H9 (cell line): ENCODE results near the gene WDR48. TPM values are rescaled to one million over a fixed set of nuclear protein-coding genes. Genes with fewer than 3 reads are reported as not detected.

ENCODE experiments used
- DNase-seq: peaks from one replicate; pipeline ENCODE4 v3.0.0-alpha.2; 2017
- H2AFZ ChIP-seq: one replicate; pipeline ENCODE4 v1.6.1; 2013; ENCODE audit warnings: mild to moderate bottlenecking, low read length, control low read depth, moderate library complexity
- H2AK5ac ChIP-seq: 2 replicates; pipeline ENCODE4 v1.6.1; 2013; ENCODE audit warnings: low read length, control low read depth, mixed read lengths; ENCODE audit not compliant: insufficient read length
- H2BK120ac ChIP-seq: one replicate; pipeline ENCODE4 v1.6.1; 2013; ENCODE audit warnings: low read depth, mild to moderate bottlenecking, low read length, control low read depth, inconsistent platforms; ENCODE audit not compliant: poor library complexity, severe bottlenecking
- H2BK12ac ChIP-seq: 2 replicates; pipeline ENCODE4 v1.6.1; 2013; ENCODE audit warnings: low read length, control low read depth, mixed read lengths, low read depth; ENCODE audit not compliant: insufficient read length
- H2BK15ac ChIP-seq: 2 replicates; pipeline ENCODE4 v1.6.1; 2013; ENCODE audit warnings: low read depth, low read length, control low read depth
- H2BK20ac ChIP-seq: one replicate; pipeline ENCODE4 v1.6.1; 2013; ENCODE audit warnings: low read depth, mild to moderate bottlenecking, low read length, control low read depth, inconsistent platforms; ENCODE audit not compliant: poor library complexity, severe bottlenecking
- H2BK5ac ChIP-seq: 2 replicates; pipeline ENCODE4 v1.6.1; 2013; ENCODE audit warnings: low read length, control low read depth, mixed read lengths; ENCODE audit not compliant: insufficient read length
- H3K14ac ChIP-seq: 2 replicates; pipeline ENCODE4 v1.6.1; 2013; ENCODE audit warnings: low read length, control low read depth; ENCODE audit not compliant: insufficient read depth
- H3K18ac ChIP-seq: 2 replicates; pipeline ENCODE4 v1.6.1; 2013; ENCODE audit warnings: low read depth, mild to moderate bottlenecking, mixed read lengths, low read length, control low read depth; ENCODE audit not compliant: insufficient read length
- H3K23ac ChIP-seq: 2 replicates; pipeline ENCODE4 v1.6.1; 2013; ENCODE audit warnings: low read length, control low read depth, mixed read lengths, low read depth; ENCODE audit not compliant: insufficient read length
- H3K23me2 ChIP-seq: 2 replicates; pipeline ENCODE4 v1.6.1; 2013; ENCODE audit warnings: low read depth, mild to moderate bottlenecking, mixed read lengths, low read length, control low read depth; ENCODE audit not compliant: insufficient read length, poor library complexity, severe bottlenecking
- H3K27ac ChIP-seq: 2 replicates; pipeline ENCODE4 v1.5.1; 2013; ENCODE audit warnings: low read length, control low read depth, mixed read lengths, low read depth; ENCODE audit not compliant: insufficient read length
- H3K27me3 ChIP-seq: 2 replicates; pipeline ENCODE4 v1.6.1; 2013; ENCODE audit warnings: low read length, control low read depth, inconsistent platforms; ENCODE audit not compliant: insufficient read depth
- H3K4ac ChIP-seq: 2 replicates; pipeline ENCODE4 v1.6.1; 2013; ENCODE audit warnings: low read depth, mild to moderate bottlenecking, control low read depth, inconsistent platforms, low read length, moderate library complexity
- H3K4me1 ChIP-seq: 2 replicates; pipeline ENCODE4 v1.6.1; 2013; ENCODE audit warnings: low read length, control low read depth, inconsistent platforms; ENCODE audit not compliant: insufficient read depth
- H3K4me2 ChIP-seq: 2 replicates; pipeline ENCODE4 v1.6.1; 2013; ENCODE audit warnings: low read length, control low read depth, mixed read lengths; ENCODE audit not compliant: insufficient read length, insufficient read depth
- H3K56ac ChIP-seq: 2 replicates; pipeline ENCODE4 v1.6.1; 2013; ENCODE audit warnings: low read depth, mild to moderate bottlenecking, mixed read lengths, low read length, control low read depth; ENCODE audit not compliant: insufficient read length
- H3K79me1 ChIP-seq: 2 replicates; pipeline ENCODE4 v1.6.1; 2013; ENCODE audit warnings: low read depth, mild to moderate bottlenecking, moderate library complexity, low read length, control low read depth, inconsistent platforms; ENCODE audit not compliant: insufficient read depth, poor library complexity, severe bottlenecking
- H3K79me2 ChIP-seq: 2 replicates; pipeline ENCODE4 v1.6.1; 2013; ENCODE audit warnings: low read length, control low read depth, inconsistent platforms; ENCODE audit not compliant: insufficient read depth
- H3K9ac ChIP-seq: 2 replicates; pipeline ENCODE4 v1.6.1; 2013; ENCODE audit warnings: low read length, control low read depth, mixed read lengths; ENCODE audit not compliant: insufficient read length; ENCODE audit errors: extremely low read depth
- H3K9me3 ChIP-seq: one replicate; pipeline ENCODE4 v1.6.1; 2013; ENCODE audit warnings: low read depth, low read length, inconsistent platforms; ENCODE audit not compliant: control insufficient read depth
- H3T11ph ChIP-seq: one replicate; pipeline ENCODE4 v1.6.1; 2013; ENCODE audit warnings: mild to moderate bottlenecking, low read length, control low read depth, inconsistent platforms
- H4K20me1 ChIP-seq: one replicate; pipeline ENCODE4 v1.6.1; 2013; ENCODE audit not compliant: control insufficient read depth, insufficient read length, insufficient read depth
- H4K5ac ChIP-seq: 2 replicates; pipeline ENCODE4 v1.6.1; 2013; ENCODE audit warnings: low read depth, mild to moderate bottlenecking, mixed read lengths, low read length, control low read depth; ENCODE audit not compliant: insufficient read length
- H4K8ac ChIP-seq: replicated peaks from 2 replicates; pipeline ENCODE4 v1.6.1; 2013; ENCODE audit warnings: low read length, control low read depth, mixed read lengths, low read depth; ENCODE audit not compliant: insufficient read length
- H4K91ac ChIP-seq: 2 replicates; pipeline ENCODE4 v1.6.1; 2013; ENCODE audit warnings: low read depth, mild to moderate bottlenecking, moderate library complexity, mixed read lengths, low read length, control low read depth; ENCODE audit not compliant: insufficient read length
- H3K27ac Mint-ChIP-seq, 3 experiments: 2 replicates in 2 of 3; 3 replicates in 1 of 3; pipeline ENCODE4 v1.8.0; 2020 to 2021; ENCODE audit warnings: mixed read lengths in 3 of 3, mild to moderate bottlenecking in 1 of 3, moderate library complexity in 1 of 3
- H3K27me3 Mint-ChIP-seq: 2 replicates; pipeline ENCODE4 v1.8.0; 2021; ENCODE audit warnings: low read depth, mild to moderate bottlenecking, moderate library complexity, mixed read lengths
- H3K36me3 Mint-ChIP-seq, 3 experiments: 2 replicates in 2 of 3; 3 replicates in 1 of 3; pipeline ENCODE4 v1.8.0; 2020 to 2021; ENCODE audit warnings: low read depth in 3 of 3, mixed read lengths in 3 of 3; ENCODE audit not compliant: insufficient read depth in 1 of 3
- H3K4me1 Mint-ChIP-seq, 2 experiments: 2 replicates each; pipeline ENCODE4 v1.8.0; 2020; ENCODE audit warnings: mixed read lengths in 2 of 2
- H3K4me3 Mint-ChIP-seq, 2 experiments: 2 replicates in 1 of 2; 3 replicates in 1 of 2; pipeline ENCODE4 v1.8.0; 2020 to 2021; ENCODE audit warnings: mild to moderate bottlenecking in 2 of 2, mixed read lengths in 2 of 2, moderate library complexity in 1 of 2
- H3K9me3 Mint-ChIP-seq, 2 experiments: 2 replicates in 1 of 2; 3 replicates in 1 of 2; pipeline ENCODE4 v1.8.0; 2020; ENCODE audit warnings: mild to moderate bottlenecking in 2 of 2, mixed read lengths in 2 of 2, moderate library complexity in 1 of 2
- WGBS: extraction: QIAGEN DNeasy Blood & Tissue Kit; methylation state at CpG from one replicate; pipeline ENCODE4 v1.1.7; 2013; ENCODE audit warnings: missing lambda C conversion rate, low lambda C conversion rate, mixed read lengths; ENCODE audit not compliant: insufficient read length; ENCODE audit errors: extremely low coverage; 5-methylcytosine and 5-hydroxymethylcytosine counted together
- total RNA-seq: library from RNA; stranded (reverse); gene quantifications from 2 replicates; pipeline ENCODE4 v1.2.1, GENCODE V29; 2021
- TF ChIP-seq, protein P1 (sequence below): fragments of 200-600 bp; sonication (generic); conservative IDR thresholded peaks from 3 replicates; pipeline ENCODE4 v1.8.0; 2021; ENCODE audit warnings: antibody characterized with exemption, mild to moderate bottlenecking

WDR48 gene
- total RNA-seq, 1 experiment from 2014 or later: 52.7 TPM

DNA sequence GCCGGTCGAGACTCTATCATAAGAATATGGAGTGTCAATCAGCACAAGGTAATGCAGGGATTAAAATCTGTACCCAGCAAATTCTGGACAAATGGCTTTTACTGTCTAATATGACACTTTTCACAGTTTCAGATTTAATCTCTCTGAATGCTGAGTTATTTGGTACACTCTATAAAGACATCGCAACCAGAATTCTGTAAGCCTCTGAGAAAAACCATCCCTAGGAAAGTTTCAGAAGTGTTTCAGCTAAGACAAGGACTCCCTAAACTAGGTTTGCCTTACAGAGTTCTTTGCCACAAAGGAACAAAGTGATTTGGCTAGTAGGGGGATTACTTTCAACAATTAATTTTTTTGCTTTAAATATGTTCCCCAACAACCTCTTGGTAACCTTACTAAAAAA lies 11.3 kb downstream of the WDR48 start:
- no peak overlapping the region for H3K14ac ChIP-seq
- no peaks in the 10 kb centered on the region for H3K27me3 ChIP-seq
- no peak overlapping the region for H3K23ac ChIP-seq
- H3K79me2 ChIP-seq: no peaks in the 10 kb centered on the region
- no peak for DNase-seq
- Mint-ChIP-seq H3K4me3 (no peak overlapping the region), H3K9me3 (no peaks in the 10 kb centered on the region), H3K27me3 (no peaks in the 10 kb centered on the region), H3K36me3 (peaks cover 2 to 20% (median 18%) of the 10 kb centered on the region in 3 experiments; a peak in 6 of 7 replicates), H3K4me1 (peaks cover 5 to 6% of the 10 kb centered on the region in 2 experiments), H3K27ac (no peak overlapping the region)
- H2BK12ac ChIP-seq: no peak overlapping the region
- TF ChIP-seq, protein P1, sequence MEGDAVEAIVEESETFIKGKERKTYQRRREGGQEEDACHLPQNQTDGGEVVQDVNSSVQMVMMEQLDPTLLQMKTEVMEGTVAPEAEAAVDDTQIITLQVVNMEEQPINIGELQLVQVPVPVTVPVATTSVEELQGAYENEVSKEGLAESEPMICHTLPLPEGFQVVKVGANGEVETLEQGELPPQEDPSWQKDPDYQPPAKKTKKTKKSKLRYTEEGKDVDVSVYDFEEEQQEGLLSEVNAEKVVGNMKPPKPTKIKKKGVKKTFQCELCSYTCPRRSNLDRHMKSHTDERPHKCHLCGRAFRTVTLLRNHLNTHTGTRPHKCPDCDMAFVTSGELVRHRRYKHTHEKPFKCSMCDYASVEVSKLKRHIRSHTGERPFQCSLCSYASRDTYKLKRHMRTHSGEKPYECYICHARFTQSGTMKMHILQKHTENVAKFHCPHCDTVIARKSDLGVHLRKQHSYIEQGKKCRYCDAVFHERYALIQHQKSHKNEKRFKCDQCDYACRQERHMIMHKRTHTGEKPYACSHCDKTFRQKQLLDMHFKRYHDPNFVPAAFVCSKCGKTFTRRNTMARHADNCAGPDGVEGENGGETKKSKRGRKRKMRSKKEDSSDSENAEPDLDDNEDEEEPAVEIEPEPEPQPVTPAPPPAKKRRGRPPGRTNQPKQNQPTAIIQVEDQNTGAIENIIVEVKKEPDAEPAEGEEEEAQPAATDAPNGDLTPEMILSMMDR: no peak
- WGBS: no CpG with 5 or more reads among the region's 3 CpGs
- H3K56ac ChIP-seq: no peak overlapping the region
- H2BK5ac ChIP-seq: no peak overlapping the region
- no peak overlapping the region for H2BK20ac ChIP-seq
- no peak overlapping the region for H3K18ac ChIP-seq
- no peak overlapping the region for H4K91ac ChIP-seq
- H4K20me1 ChIP-seq: no peaks in the 10 kb centered on the region
- H3K27ac ChIP-seq: no peak overlapping the region
- no peak overlapping the region for H2BK120ac ChIP-seq
- no peak overlapping the region for H2AFZ ChIP-seq
- no peak overlapping the region for H2BK15ac ChIP-seq
- H4K8ac ChIP-seq: no peak overlapping the region
- no peaks in the 10 kb centered on the region for H3K9me3 ChIP-seq
- no peaks in the 10 kb centered on the region for H3K23me2 ChIP-seq
- no peak overlapping the region for H3T11ph ChIP-seq
- peaks cover 8% of the 10 kb centered on the region for H3K79me1 ChIP-seq
- H3K4me1 ChIP-seq: no peaks in the 10 kb centered on the region
- no peak overlapping the region for H3K9ac ChIP-seq
- H3K4ac ChIP-seq: no peak overlapping the region
- no peak overlapping the region for H4K5ac ChIP-seq
- no peak overlapping the region for H2AK5ac ChIP-seq
- H3K4me2 ChIP-seq: no peak overlapping the region
